Upper lobe of left lung (tissue), 6 donors: ENCODE results near the gene GALNT7. TPM values are rescaled to one million over a fixed set of nuclear protein-coding genes. Genes with fewer than 3 reads are reported as not detected.

Experiments
- ATAC-seq, 2 donors: fragments of 200-7000 bp; cut with Tn5 transposase; one replicate each; pipeline ENCODE4 v1.9.1; 2022; ENCODE audit warnings: mild to moderate bottlenecking in 2 of 2, moderate library complexity in 2 of 2; ENCODE audit not compliant: low FRiP score in 2 of 2
- DNase-seq, 2 donors: peaks; one replicate each; pipeline ENCODE4 v3.0.0-alpha.2; 2019 to 2020
- H3K27ac ChIP-seq, 4 donors: fragments of 200-600 bp; sonication (generic); one replicate each; pipeline ENCODE4 v1.5.1; 2016 to 2019
- H3K27me3 ChIP-seq, 4 donors: fragments of 200-600 bp; sonication (generic); one replicate each; pipeline ENCODE4 v1.5.1; 2017 to 2019
- H3K36me3 ChIP-seq, 4 donors: fragments of 200-600 bp; sonication (generic); one replicate each; pipeline ENCODE4 v1.5.1; 2016 to 2019
- H3K4me1 ChIP-seq, 4 donors: fragments of 200-600 bp; sonication (generic); one replicate each; pipeline ENCODE4 v1.5.1; 2018 to 2019
- H3K4me3 ChIP-seq, 4 donors: fragments of 200-600 bp; sonication (generic); one replicate each; pipeline ENCODE4 v1.5.1; 2017 to 2019; ENCODE audit warnings: mild to moderate bottlenecking in 2 of 4, moderate library complexity in 1 of 4
- H3K9me3 ChIP-seq, 4 donors: fragments of 200-600 bp; sonication (generic); one replicate each; pipeline ENCODE4 v1.5.1; 2018 to 2019
- CTCF ChIP-seq, 6 experiments: fragments of 450-650 bp in 4 of 6; fragments of 200-600 bp in 2 of 6; sonication (generic) in 2 of 6; IDR thresholded peaks; one replicate each; pipeline ENCODE4 v1.5.1; 2016 to 2019; ENCODE audit warnings: antibody characterized with exemption in 6 of 6
- EP300 ChIP-seq, 4 donors: sonication (generic); formaldehyde crosslinking; IDR thresholded peaks; one replicate each; pipeline ENCODE4 v1.5.1; 2017; ENCODE audit warnings: antibody characterized with exemption in 4 of 4, control low read depth in 2 of 4
- POLR2A ChIP-seq, 4 donors: fragments of 450-650 bp; IDR thresholded peaks; one replicate each; pipeline ENCODE4 v1.5.1; 2016 to 2017; ENCODE audit warnings: antibody characterized with exemption in 4 of 4, mild to moderate bottlenecking in 2 of 4
- POLR2AphosphoS5 ChIP-seq, 2 donors: sonication (generic); formaldehyde crosslinking; IDR thresholded peaks; one replicate each; pipeline ENCODE4 v1.5.1; 2017; ENCODE audit warnings: antibody characterized with exemption in 2 of 2
- WGBS, 2 donors: methylation state at CpG; one replicate each; pipeline ENCODE4 v1.1.5; 2017 to 2018; 5-methylcytosine and 5-hydroxymethylcytosine counted together
- total RNA-seq, 6 donors: library from RNA; depleted of rRNA in 4 of 6; stranded (reverse); fragments of >200 nt in 4 of 6; gene quantifications; one replicate each; pipeline versions ENCODE4 v1.1.0 to v1.2.1, GENCODE V29; 2016 to 2021
- donor health status: DM: no; HTN: no; CAD: no; lungs with moderate emphysema.
- donor health status: DM: no; HTN: yes; CAD: no; lungs with severe emphysema.

The GALNT7 gene
- total RNA-seq, 6 donors from 2014 or later, result 5.0 to 68.1 (median 20.1) TPM

DNA sequence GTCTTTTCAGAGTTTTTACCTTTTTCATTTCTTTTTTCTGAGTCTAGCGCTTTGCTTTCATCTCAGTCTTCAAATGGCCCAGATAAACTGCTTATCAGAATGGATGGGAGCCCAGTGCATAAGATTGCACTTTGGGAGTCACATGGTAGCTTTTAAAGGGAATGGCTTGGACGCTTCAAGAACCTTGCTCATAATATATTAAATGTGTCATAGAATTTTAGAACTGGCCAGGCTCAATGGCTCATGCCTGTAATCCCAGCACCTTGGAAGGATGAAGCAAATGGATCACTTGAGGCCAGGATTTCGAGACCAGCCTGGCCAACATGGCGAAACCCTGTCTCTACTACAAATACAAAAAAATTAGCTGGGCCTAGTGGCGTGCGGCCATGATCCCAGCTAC is 97.1 kb downstream of the GALNT7 start:
- H3K4me1 ChIP-seq, result peaks cover 0 to 16% (median 11%) of the 10 kb centered on the region in 4 donors
- no peak overlapping the region for H3K4me3 ChIP-seq
- DNase-seq (no peak), ATAC-seq (no peak)
- no peak overlapping the region for H3K27ac ChIP-seq
- 91 to 97% methylated on average over 6 of the region's 6 CpGs for WGBS, 2 donors
- H3K36me3 ChIP-seq, result no peaks in the 10 kb centered on the region
- H3K9me3 ChIP-seq, result no peaks in the 10 kb centered on the region
- TF ChIP-seq CTCF (IDR thresholded peaks at IDR 0.05), result no peak
- TF ChIP-seq POLR2A (IDR thresholded peaks at IDR 0.05), result no peak
- TF ChIP-seq POLR2AphosphoS5 (IDR thresholded peaks at IDR 0.05), result no peak
- no peak for TF ChIP-seq EP300 (IDR thresholded peaks at IDR 0.05)
- no peaks in the 10 kb centered on the region for H3K27me3 ChIP-seq

- H3K27ac ChIP-seq, result no peak overlapping the region
- no peak overlapping the region for H3K4me3 ChIP-seq
- H3K27me3 ChIP-seq, result no peaks in the 10 kb centered on the region
- no peaks in the 10 kb centered on the region for H3K9me3 ChIP-seq
- no peak for TF ChIP-seq POLR2AphosphoS5 (IDR thresholded peaks at IDR 0.05)
- TF ChIP-seq POLR2A (IDR thresholded peaks at IDR 0.05), result no peak
- no peak for TF ChIP-seq EP300 (IDR thresholded peaks at IDR 0.05)
- TF ChIP-seq CTCF (IDR thresholded peaks at IDR 0.05), result no peak
- DNase-seq, result no peak
- ATAC-seq, result no peak
- H3K4me1 ChIP-seq, result peaks cover 0 to 19% (median 12%) of the 10 kb centered on the region in 4 donors
- 89 to 93% methylated on average over 2 of the region's 2 CpGs for WGBS, 2 donors
- H3K36me3 ChIP-seq, result no peaks in the 10 kb centered on the region
Observed at GRCh38 chr4:173267711-173268110, 99.1 kb downstream of the GALNT7 start.

DNA sequence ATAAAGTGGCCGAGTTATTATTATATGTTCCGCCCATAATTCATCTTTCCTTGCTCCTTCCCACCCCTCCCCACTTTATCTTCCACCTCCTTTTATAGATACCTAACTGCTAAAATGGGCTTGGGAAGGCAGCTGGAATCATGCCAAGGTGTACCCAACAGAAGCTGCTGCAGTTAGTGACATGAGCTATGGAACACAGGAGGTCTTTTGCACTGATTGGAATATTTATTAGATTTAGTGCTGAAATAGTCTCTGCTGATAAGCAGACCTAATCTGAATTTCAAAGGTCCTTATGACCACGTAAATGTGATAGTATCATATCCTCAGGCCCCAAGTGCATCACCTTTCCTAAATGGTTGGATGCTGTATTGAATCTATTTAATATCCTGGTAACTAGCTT is 100.7 kb downstream of the GALNT7 start:
- Histone ChIP-seq H3K4me1 (peaks cover 0 to 19% (median 10%) of the 10 kb centered on the region in 4 donors), H3K27ac (no peak overlapping the region), H3K9me3 (no peaks in the 10 kb centered on the region), H3K4me3 (no peak overlapping the region), H3K36me3 (no peaks in the 10 kb centered on the region), H3K27me3 (no peaks in the 10 kb centered on the region)
- TF ChIP-seq POLR2A (IDR thresholded peaks at IDR 0.05), result no peak
- TF ChIP-seq POLR2AphosphoS5 (IDR thresholded peaks at IDR 0.05), result no peak
- TF ChIP-seq CTCF (IDR thresholded peaks at IDR 0.05), result no peak
- TF ChIP-seq EP300 (IDR thresholded peaks at IDR 0.05), result no peak
- no peak for DNase-seq
- WGBS, 2 donors, result 94 to 98% methylated on average over 3 of the region's 3 CpGs
- no peak for ATAC-seq

GRCh38 chr4:173270312-173271027 is 101.9 kb downstream of the GALNT7 start:
- H3K27ac ChIP-seq, result no peak overlapping the region

More at GRCh38 chr4:173270312-173271027, 101.9 kb downstream of the GALNT7 start:
- Histone ChIP-seq H3K4me3 (no peak overlapping the region), H3K9me3 (no peaks in the 10 kb centered on the region), H3K36me3 (no peaks in the 10 kb centered on the region), H3K27me3 (no peaks in the 10 kb centered on the region), H3K4me1 (peaks cover 0 to 11% (median 3%) of the 10 kb centered on the region in 4 donors)
- 47 to 53% methylated on average over 4 of the region's 4 CpGs for WGBS, 2 donors
- ATAC-seq, result no peak
- no peak for DNase-seq
- TF ChIP-seq POLR2AphosphoS5 (IDR thresholded peaks at IDR 0.05), result no peak
- no peak for TF ChIP-seq EP300 (IDR thresholded peaks at IDR 0.05)
- TF ChIP-seq POLR2A (IDR thresholded peaks at IDR 0.05), result no peak
- no peak for TF ChIP-seq CTCF (IDR thresholded peaks at IDR 0.05)
